GM18498 (cell line): ENCODE measurements around the gene IQCC.

Experiments used
- ATAC-seq: cut with Tn5 transposase; IDR thresholded peaks from one replicate; pipeline ENCODE4 v1.9.1; 2021; ENCODE audit warnings: mild to moderate bottlenecking, moderate library complexity; ENCODE audit not compliant: unreplicated experiment

IQCC gene

DNA sequence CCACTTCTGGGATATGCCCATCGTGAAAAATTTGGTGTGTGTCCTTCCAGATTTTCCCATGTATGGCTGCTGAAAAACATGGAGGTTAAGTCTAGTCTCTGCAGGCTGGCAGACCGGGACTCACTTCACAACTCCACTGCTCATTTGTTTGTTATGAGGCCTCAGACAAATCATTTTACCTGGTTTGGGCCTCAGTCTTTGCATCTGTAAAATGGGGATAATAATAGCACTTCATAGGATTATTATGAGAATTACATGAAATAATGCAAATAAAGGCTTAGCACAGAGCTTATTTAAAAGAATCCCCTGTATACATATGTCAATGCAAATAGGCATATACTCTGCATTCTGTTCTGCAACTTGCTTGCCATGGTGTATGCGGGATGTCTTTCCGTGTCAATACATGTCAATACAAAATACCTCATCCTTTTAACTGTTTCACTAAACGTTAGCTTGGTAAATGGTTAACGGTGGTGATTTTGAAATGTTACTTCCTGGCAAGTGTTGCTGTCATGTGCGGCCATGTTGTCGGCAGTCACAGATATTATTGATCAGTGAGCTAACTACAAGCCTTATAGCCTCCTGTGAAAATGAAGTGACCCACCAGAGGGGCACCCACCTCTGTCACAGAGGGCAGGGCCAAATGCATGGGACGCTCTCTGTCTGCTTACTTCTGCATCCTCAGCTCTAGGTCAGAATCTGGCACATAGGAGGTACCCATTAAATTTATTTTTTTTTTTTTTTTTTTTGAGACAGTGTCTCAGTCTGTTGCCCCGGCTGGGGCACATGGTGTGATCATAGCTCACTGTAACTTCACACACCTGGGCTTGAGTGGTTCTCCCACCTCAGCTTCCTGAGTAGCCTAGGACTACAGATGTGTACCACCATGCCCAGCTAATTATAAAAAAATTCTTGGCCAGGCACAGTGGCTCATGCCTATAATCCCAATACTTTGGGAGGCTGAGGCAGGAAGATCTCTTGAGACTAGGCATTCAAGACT is 49.9 kb downstream of the IQCC start:
- no peak for ATAC-seq

- no peak for ATAC-seq
Observed at GRCh38 chr1:32256473-32257226, 51.2 kb downstream of the IQCC start.

GRCh38 chr1:32257227-32257508 is 51.7 kb downstream of the IQCC start:
- ATAC-seq = no peak
